Breast epithelium (tissue), 3 donors: ENCODE results near the gene ESAM.

Experiments
- CTCF ChIP-seq, 3 donors: fragments of 450-650 bp; IDR thresholded peaks; one replicate each; pipeline ENCODE4 v1.5.1; 2016 to 2017; ENCODE audit warnings: antibody characterized with exemption in 3 of 3, mild to moderate bottlenecking in 3 of 3, moderate library complexity in 3 of 3
- POLR2A ChIP-seq: fragments of 450-650 bp; IDR thresholded peaks from one replicate; pipeline ENCODE4 v1.6.1; 2016; ENCODE audit warnings: antibody characterized with exemption, mild to moderate bottlenecking, moderate library complexity
- POLR2AphosphoS5 ChIP-seq, 3 donors: sonication (generic); formaldehyde crosslinking; IDR thresholded peaks; one replicate each; pipeline ENCODE4 v1.6.1; 2017; ENCODE audit warnings: antibody characterized with exemption in 3 of 3

- TF ChIP-seq POLR2A (no peak), CTCF (IDR thresholded peaks at IDR 0.05) (no peak), POLR2AphosphoS5 (IDR thresholded peaks at IDR 0.05) (no peak)
These were observed 24.3 kb downstream of the ESAM start for GRCh38 chr11:124737638-124738305.
